Mammary epithelial cell (primary cell): ENCODE results near the gene CIB1.

ENCODE experiments used
- EZH2 ChIP-seq: IDR thresholded peaks from 2 replicates; pipeline ENCODE4 v1.6.1; 2012; ENCODE audit warnings: low read length, inconsistent platforms, borderline replicate concordance
- TF ChIP-seq, protein P1 (sequence below), 2 donors: IDR thresholded peaks in 1 of 2; conservative IDR thresholded peaks in 1 of 2; 2 replicates each; pipeline ENCODE4 v1.5.1; 2011 to 2012; ENCODE audit warnings: inconsistent platforms in 2 of 2, low read length in 2 of 2, mild to moderate bottlenecking in 2 of 2, control low read depth in 1 of 2, low read depth in 1 of 2; ENCODE audit not compliant: insufficient read depth in 1 of 2; ENCODE audit errors: extremely low read depth in 1 of 2

DNA sequence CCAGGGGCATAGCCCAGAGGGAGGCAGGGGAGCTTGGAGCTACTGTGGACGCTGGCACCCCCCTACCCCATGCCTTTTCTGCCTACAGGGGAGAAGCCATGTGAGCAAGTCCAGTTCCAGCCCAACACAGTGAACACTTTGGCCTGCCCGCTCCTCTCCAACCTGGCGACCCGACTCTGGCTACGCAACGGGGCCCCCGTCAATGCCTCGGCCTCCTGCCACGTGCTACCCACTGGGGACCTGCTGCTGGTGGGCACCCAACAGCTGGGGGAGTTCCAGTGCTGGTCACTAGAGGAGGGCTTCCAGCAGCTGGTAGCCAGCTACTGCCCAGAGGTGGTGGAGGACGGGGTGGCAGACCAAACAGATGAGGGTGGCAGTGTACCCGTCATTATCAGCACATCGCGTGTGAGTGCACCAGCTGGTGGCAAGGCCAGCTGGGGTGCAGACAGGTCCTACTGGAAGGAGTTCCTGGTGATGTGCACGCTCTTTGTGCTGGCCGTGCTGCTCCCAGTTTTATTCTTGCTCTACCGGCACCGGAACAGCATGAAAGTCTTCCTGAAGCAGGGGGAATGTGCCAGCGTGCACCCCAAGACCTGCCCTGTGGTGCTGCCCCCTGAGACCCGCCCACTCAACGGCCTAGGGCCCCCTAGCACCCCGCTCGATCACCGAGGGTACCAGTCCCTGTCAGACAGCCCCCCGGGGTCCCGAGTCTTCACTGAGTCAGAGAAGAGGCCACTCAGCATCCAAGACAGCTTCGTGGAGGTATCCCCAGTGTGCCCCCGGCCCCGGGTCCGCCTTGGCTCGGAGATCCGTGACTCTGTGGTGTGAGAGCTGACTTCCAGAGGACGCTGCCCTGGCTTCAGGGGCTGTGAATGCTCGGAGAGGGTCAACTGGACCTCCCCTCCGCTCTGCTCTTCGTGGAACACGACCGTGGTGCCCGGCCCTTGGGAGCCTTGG lies 5.6 kb downstream of the CIB1 start:
- TF ChIP-seq, protein P1, sequence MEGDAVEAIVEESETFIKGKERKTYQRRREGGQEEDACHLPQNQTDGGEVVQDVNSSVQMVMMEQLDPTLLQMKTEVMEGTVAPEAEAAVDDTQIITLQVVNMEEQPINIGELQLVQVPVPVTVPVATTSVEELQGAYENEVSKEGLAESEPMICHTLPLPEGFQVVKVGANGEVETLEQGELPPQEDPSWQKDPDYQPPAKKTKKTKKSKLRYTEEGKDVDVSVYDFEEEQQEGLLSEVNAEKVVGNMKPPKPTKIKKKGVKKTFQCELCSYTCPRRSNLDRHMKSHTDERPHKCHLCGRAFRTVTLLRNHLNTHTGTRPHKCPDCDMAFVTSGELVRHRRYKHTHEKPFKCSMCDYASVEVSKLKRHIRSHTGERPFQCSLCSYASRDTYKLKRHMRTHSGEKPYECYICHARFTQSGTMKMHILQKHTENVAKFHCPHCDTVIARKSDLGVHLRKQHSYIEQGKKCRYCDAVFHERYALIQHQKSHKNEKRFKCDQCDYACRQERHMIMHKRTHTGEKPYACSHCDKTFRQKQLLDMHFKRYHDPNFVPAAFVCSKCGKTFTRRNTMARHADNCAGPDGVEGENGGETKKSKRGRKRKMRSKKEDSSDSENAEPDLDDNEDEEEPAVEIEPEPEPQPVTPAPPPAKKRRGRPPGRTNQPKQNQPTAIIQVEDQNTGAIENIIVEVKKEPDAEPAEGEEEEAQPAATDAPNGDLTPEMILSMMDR (conservative IDR thresholded peaks at IDR 0.05 in 1 of 2, IDR thresholded peaks at IDR 0.05 in 1 of 2; ENCODE audit: extremely low read depth in 1 of 2, insufficient read depth in 1 of 2, low read depth in 1 of 2, low read length in 2 of 2) = no peak
- no peak for TF ChIP-seq EZH2
